ENCODE results near the gene EFNA5.

The EFNA5 gene

GRCh38 chr5:107539726-107540330 lies 130.9 kb downstream of the EFNA5 start:
- DNase-seq (ENCODE audit: insufficient read length, low spot score) (no peak), FAIRE-seq (no peak)
- TF ChIP-seq POLR2AphosphoS5 (IDR thresholded peaks at IDR 0.05; ENCODE audit: low read depth, low read length) (no peak), POU2F2 (IDR thresholded peaks at IDR 0.05; ENCODE audit: low read depth, low read length) (no peak), PAX5 (IDR thresholded peaks at IDR 0.05; ENCODE audit: insufficient read depth, low read length, severe bottlenecking) (no peak), POLR2A (IDR thresholded peaks at IDR 0.05; ENCODE audit: low read depth, low read length) (no peak)

GRCh38 chr5:107538805-107539445 lies 131.8 kb downstream of the EFNA5 start:
- DNase-seq (ENCODE audit: insufficient read length, low spot score) = no peak
- FAIRE-seq = no peak
- no peak for TF ChIP-seq POU2F2 (IDR thresholded peaks at IDR 0.05; ENCODE audit: low read depth, low read length)
- TF ChIP-seq SPI1 (IDR thresholded peaks at IDR 0.05; ENCODE audit: low read depth, low read length) = no peak
- TF ChIP-seq POLR2A (IDR thresholded peaks at IDR 0.05; ENCODE audit: low read depth, low read length) = no peak
- no peak for TF ChIP-seq TAF1 (IDR thresholded peaks at IDR 0.05; ENCODE audit: low read depth, low read length)
- TF ChIP-seq PAX5 (IDR thresholded peaks at IDR 0.05; ENCODE audit: insufficient read depth, low read length, severe bottlenecking) = no peak
- no peak for TF ChIP-seq POLR2AphosphoS5 (IDR thresholded peaks at IDR 0.05; ENCODE audit: low read depth, low read length)

- DNase-seq (ENCODE audit: insufficient read length, low spot score) (no peak), FAIRE-seq (no peak)
- TF ChIP-seq POU2F2 (IDR thresholded peaks at IDR 0.05; ENCODE audit: low read depth, low read length) (no peak), PAX5 (IDR thresholded peaks at IDR 0.05; ENCODE audit: insufficient read depth, low read length, severe bottlenecking) (no peak), POLR2AphosphoS5 (IDR thresholded peaks at IDR 0.05; ENCODE audit: low read depth, low read length) (no peak), POLR2A (IDR thresholded peaks at IDR 0.05; ENCODE audit: low read depth, low read length) (no peak), SPI1 (IDR thresholded peaks at IDR 0.05; ENCODE audit: low read depth, low read length) (no peak), TAF1 (IDR thresholded peaks at IDR 0.05; ENCODE audit: low read depth, low read length) (no peak)
Measured at GRCh38 chr5:107538331-107538730, 132.4 kb downstream of the EFNA5 start.

- DNase-seq (ENCODE audit: insufficient read length, low spot score) = no peak
- FAIRE-seq = no peak
- no peak for TF ChIP-seq SPI1 (IDR thresholded peaks at IDR 0.05; ENCODE audit: low read depth, low read length)
- no peak for TF ChIP-seq POLR2A (IDR thresholded peaks at IDR 0.05; ENCODE audit: low read depth, low read length)
- TF ChIP-seq POU2F2 (IDR thresholded peaks at IDR 0.05; ENCODE audit: low read depth, low read length) = no peak
- no peak for TF ChIP-seq TAF1 (IDR thresholded peaks at IDR 0.05; ENCODE audit: low read depth, low read length)
- no peak for TF ChIP-seq PAX5 (IDR thresholded peaks at IDR 0.05; ENCODE audit: insufficient read depth, low read length, severe bottlenecking)
- no peak for TF ChIP-seq POLR2AphosphoS5 (IDR thresholded peaks at IDR 0.05; ENCODE audit: low read depth, low read length)
Measured at GRCh38 chr5:107535849-107536248, 134.9 kb downstream of the EFNA5 start.

GRCh38 chr5:107533910-107534876 lies 136.5 kb downstream of the EFNA5 start:
- no peak for TF ChIP-seq POLR2AphosphoS5 (IDR thresholded peaks at IDR 0.05; ENCODE audit: low read depth, low read length)
- TF ChIP-seq SPI1 (IDR thresholded peaks at IDR 0.05; ENCODE audit: low read depth, low read length) = no peak
- TF ChIP-seq POLR2A (IDR thresholded peaks at IDR 0.05; ENCODE audit: low read depth, low read length) = no peak
- TF ChIP-seq POU2F2 (IDR thresholded peaks at IDR 0.05; ENCODE audit: low read depth, low read length) = no peak
- TF ChIP-seq TAF1 (IDR thresholded peaks at IDR 0.05; ENCODE audit: low read depth, low read length) = no peak
- no peak for TF ChIP-seq PAX5 (IDR thresholded peaks at IDR 0.05; ENCODE audit: insufficient read depth, low read length, severe bottlenecking)
- no peak for FAIRE-seq
- no peak for DNase-seq (ENCODE audit: insufficient read length, low spot score)

GRCh38 chr5:107532916-107533315 lies 137.8 kb downstream of the EFNA5 start:
- DNase-seq (ENCODE audit: insufficient read length, low spot score) (no peak), FAIRE-seq (no peak)
- TF ChIP-seq POLR2A (IDR thresholded peaks at IDR 0.05; ENCODE audit: low read depth, low read length) (no peak), TAF1 (IDR thresholded peaks at IDR 0.05; ENCODE audit: low read depth, low read length) (no peak), PAX5 (IDR thresholded peaks at IDR 0.05; ENCODE audit: insufficient read depth, low read length, severe bottlenecking) (no peak), POU2F2 (IDR thresholded peaks at IDR 0.05; ENCODE audit: low read depth, low read length) (no peak), POLR2AphosphoS5 (IDR thresholded peaks at IDR 0.05; ENCODE audit: low read depth, low read length) (no peak), SPI1 (IDR thresholded peaks at IDR 0.05; ENCODE audit: low read depth, low read length) (no peak)

- DNase-seq (ENCODE audit: insufficient read length, low spot score) (no peak), FAIRE-seq (no peak)
- TF ChIP-seq PAX5 (IDR thresholded peaks at IDR 0.05; ENCODE audit: insufficient read depth, low read length, severe bottlenecking) (no peak), TAF1 (IDR thresholded peaks at IDR 0.05; ENCODE audit: low read depth, low read length) (no peak), POLR2A (IDR thresholded peaks at IDR 0.05; ENCODE audit: low read depth, low read length) (no peak), POLR2AphosphoS5 (IDR thresholded peaks at IDR 0.05; ENCODE audit: low read depth, low read length) (no peak), SPI1 (IDR thresholded peaks at IDR 0.05; ENCODE audit: low read depth, low read length) (no peak), POU2F2 (IDR thresholded peaks at IDR 0.05; ENCODE audit: low read depth, low read length) (no peak)
Measured at GRCh38 chr5:107532169-107532878, 138.4 kb downstream of the EFNA5 start.

GRCh38 chr5:107531308-107531707 lies 139.4 kb downstream of the EFNA5 start:
- TF ChIP-seq POLR2A (IDR thresholded peaks at IDR 0.05; ENCODE audit: low read depth, low read length) (no peak), PAX5 (IDR thresholded peaks at IDR 0.05; ENCODE audit: insufficient read depth, low read length, severe bottlenecking) (no peak), POU2F2 (IDR thresholded peaks at IDR 0.05; ENCODE audit: low read depth, low read length) (no peak), TAF1 (IDR thresholded peaks at IDR 0.05; ENCODE audit: low read depth, low read length) (no peak), POLR2AphosphoS5 (IDR thresholded peaks at IDR 0.05; ENCODE audit: low read depth, low read length) (no peak)
- DNase-seq (ENCODE audit: insufficient read length, low spot score) (no peak), FAIRE-seq (no peak)
